GM12875 (cell line): ENCODE data around the gene PFN3.

Experiments
- H3K4me3 ChIP-seq: one replicate; pipeline ENCODE4 v1.5.1; 2011; ENCODE audit warnings: low read depth, low read length, control low read depth
- TF ChIP-seq, protein P1 (sequence below): IDR thresholded peaks from 2 replicates; pipeline ENCODE4 v1.5.1; 2011; ENCODE audit warnings: low read depth, mild to moderate bottlenecking, control low read depth, inconsistent platforms, low read length, moderate library complexity, borderline replicate concordance; ENCODE audit not compliant: insufficient read depth

Gene PFN3

DNA sequence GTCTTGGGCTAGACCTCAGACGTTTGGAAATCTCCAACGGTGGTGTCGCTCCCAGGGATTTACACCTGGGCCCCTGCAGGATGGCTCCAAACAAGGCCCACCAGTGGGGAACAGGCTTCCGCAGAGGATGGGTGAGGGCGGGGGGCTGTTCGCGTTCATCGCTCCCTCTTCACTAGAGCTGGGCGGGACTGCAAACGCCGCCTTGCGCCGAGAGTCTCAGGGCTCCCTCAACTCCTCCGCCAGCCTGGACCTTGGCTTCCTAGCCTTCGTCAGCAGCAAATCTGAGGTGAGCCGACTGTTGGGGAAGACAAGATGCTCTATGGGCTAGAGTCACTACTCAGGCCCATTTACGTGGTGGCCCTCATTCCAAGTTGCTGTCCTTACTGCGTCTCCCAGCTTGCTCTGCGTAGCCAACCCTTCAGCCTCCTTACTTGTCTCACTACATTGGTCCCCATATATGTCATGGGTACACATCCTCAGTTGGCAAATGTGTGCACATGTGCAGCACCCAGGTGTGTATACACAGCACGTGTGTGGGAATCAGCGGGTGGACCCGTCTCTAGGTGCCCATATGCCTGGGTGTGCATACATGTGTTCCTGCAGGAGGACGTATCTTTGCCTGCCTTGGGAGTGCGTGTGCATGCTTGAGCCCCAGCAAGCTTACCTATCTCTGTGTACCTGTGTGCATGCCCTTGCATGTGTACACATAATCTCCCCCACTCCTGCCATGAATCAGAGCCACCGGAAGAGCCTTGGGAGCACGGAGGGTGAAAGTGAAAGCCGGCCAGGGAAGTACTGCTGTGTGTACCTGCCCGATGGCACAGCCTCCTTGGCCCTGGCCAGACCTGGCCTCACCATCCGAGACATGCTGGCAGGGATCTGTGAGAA, 32.2 kb downstream of the PFN3 start:
- TF ChIP-seq, protein P1, sequence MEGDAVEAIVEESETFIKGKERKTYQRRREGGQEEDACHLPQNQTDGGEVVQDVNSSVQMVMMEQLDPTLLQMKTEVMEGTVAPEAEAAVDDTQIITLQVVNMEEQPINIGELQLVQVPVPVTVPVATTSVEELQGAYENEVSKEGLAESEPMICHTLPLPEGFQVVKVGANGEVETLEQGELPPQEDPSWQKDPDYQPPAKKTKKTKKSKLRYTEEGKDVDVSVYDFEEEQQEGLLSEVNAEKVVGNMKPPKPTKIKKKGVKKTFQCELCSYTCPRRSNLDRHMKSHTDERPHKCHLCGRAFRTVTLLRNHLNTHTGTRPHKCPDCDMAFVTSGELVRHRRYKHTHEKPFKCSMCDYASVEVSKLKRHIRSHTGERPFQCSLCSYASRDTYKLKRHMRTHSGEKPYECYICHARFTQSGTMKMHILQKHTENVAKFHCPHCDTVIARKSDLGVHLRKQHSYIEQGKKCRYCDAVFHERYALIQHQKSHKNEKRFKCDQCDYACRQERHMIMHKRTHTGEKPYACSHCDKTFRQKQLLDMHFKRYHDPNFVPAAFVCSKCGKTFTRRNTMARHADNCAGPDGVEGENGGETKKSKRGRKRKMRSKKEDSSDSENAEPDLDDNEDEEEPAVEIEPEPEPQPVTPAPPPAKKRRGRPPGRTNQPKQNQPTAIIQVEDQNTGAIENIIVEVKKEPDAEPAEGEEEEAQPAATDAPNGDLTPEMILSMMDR, result no peak
- no peak overlapping the region for H3K4me3 ChIP-seq

DNA sequence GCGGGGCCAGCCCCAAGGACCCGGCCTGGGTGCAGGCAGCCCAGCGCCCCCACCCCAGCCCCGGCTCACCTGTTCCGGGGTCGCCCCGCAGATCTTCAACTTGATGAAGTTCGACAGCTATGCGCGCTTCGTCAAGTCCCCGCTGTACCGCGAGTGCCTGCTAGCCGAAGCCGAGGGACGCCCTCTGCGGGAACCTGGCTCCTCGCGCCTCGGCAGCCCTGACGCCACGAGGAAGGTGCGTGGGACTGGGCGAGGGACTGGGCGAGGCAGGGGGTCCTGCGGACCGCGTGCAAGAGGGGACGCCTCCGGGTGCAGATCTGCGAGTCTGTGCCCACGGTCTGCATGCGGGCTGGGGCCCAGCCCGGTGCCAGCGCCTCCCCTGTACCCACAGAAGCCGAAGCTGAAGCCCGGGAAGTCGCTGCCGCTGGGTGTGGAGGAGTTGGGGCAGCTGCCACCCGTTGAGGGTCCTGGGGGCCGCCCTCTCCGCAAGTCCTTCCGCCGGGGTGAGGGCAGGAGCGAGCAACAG, 33.1 kb downstream of the PFN3 start:
- H3K4me3 ChIP-seq, result no peak overlapping the region
- TF ChIP-seq, protein P1, result no peak

DNA sequence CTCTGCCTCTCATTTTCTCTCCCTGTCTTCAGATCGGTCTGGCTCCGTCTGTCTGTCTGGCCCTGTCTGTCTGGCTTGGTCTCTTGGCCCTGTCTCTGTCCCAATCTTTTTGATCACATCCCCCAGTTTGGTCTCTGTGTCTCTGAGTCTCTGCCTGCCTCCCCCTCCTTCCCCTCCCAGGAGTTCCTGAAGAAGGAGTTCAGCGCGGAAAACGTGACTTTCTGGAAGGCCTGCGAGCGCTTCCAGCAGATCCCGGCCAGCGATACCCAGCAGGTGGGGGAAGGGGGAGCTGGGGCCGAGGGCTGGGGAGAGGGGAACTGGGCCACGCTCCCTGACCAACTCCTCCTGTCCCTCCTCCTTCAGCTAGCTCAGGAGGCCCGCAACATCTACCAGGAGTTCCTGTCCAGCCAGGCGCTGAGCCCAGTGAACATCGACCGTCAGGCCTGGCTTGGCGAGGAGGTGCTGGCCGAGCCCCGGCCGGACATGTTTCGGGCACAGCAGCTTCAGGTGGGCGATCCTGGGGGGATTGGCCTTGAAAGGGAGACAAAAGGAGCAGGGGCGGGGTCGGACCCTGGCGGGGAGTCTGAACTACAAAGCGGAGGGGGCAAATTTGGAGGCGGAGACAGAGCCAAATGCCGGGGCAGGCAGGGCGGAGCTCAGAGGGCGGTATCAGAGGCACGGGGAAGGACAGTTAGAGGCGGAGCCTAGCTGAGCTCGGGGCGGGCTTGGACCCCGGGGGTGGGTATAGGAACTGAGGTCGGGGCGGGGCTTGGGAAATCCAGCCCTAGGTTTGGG, 33.7 kb downstream of the PFN3 start:
- H3K4me3 ChIP-seq, result no peak overlapping the region
- TF ChIP-seq, protein P1, result no peak

DNA sequence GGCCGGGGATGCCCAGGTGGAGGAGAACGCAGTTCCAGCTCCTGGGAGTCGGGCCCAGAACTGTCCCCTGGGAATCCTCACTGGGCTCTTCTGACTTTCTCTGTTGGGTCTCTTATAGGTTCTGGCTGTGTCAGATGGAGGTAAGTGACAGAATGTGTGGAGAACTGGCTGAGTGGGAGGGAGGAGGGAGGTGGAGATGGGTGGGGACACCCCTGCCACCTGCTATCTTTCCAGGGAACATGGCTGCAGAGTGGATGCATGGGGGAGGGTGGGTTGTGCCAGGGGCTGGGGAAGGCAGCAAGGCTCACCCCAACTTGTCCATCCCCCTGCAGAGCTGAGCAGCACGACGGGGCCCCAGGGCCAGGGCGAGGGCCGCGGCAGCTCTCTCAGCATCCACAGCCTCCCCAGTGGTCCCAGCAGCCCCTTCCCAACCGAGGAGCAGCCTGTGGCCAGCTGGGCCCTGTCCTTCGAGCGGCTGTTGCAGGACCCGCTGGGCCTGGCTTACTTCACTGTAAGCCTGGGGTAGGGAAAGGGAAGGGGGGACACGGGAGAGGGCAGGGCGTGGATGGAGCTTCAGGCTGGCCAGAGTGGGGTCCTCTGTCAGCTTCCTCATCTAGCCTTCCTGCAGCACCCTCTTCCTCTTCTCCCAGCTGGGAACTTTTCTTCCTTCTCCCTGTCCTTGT, 34.5 kb downstream of the PFN3 start:
- H3K4me3 ChIP-seq, result no peak overlapping the region
- TF ChIP-seq, protein P1, result no peak

DNA sequence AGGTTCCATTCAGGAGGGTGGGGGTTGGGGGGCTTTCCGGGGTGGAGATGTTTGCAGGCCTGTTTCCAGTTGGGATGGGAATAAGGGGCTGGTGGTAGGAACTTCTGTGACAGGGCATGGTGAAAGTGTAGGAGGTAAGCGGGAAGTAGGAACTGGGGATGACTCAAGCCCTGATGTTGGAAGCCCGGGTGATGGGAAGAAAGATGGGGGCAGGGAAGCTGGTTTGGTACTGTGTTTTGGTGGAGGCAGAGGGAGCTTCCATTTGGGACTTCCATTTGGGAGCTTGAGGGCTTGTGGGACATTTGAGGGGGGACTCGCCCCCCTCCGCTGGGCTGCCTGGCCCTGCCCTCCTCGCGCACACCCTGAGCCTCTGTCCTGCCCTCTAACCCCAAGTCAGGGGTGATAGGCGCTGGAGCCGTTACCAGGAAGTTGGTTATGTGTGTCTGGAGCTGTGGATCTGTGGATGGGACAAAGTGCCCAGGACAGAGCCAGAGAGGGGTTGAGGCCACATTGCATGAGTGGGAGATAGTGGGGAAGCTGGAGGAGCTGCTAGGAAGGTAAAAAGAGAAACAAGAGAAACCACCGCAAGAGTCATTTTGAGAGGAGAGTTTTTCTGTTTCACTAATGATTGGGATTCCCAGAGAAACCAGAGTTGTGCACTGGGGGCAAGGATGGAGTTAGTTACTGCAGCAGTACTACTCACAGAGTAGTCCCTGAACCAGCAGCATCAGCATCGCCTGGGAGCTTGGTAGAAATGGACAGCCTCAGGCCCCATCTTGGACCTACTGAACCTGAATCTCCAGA, 36.1 kb downstream of the PFN3 start:
- peak overlapping the region; percentile 7 for H3K4me3 ChIP-seq
- TF ChIP-seq, protein P1, result no peak

DNA sequence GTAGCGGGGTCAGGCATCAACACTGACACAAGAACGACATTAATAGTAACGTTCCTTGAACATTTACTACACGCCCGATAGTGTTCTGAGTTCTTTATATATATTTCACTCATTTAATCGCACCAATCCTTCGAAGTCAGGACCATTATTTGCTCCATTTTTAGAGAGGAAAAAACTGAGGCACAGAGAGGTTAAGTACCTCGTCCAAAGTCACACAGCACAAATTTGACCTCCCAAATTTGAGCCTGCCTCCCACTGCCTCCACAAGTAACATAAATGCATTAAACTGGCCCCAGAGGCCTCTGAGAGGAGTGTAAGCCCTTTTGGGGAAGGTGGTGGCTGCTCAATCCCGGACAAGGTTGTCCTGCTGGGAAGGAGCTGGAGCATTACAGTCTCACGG, 36.9 kb downstream of the PFN3 start:
- TF ChIP-seq, protein P1, result no peak
- no peak overlapping the region for H3K4me3 ChIP-seq
